ENCODE measurements around the gene XPO6. TPM values are rescaled to one million over a fixed set of nuclear protein-coding genes. Genes with fewer than 3 reads are reported as not detected.

Gene XPO6
- polyA plus RNA-seq, 1 of the 3 experiments (the other 2 are of a cell fraction) = 97.1 TPM

- Histone ChIP-seq H2AFZ (ENCODE audit: low read depth) (no peak overlapping the region), H4K20me1 (ENCODE audit: insufficient read depth) (no peaks in the 10 kb centered on the region), H3K79me2 (ENCODE audit: insufficient read depth) (peaks cover 39% of the 10 kb centered on the region), H3K4me2 (no peak overlapping the region), H3K27ac (ENCODE audit: low read depth in 2 of 2, low read length in 1 of 2) (no peak overlapping the region), H3K9me2 (no peaks in the 10 kb centered on the region), H3K36me3 (replicated peaks in 1 of 2; ENCODE audit: control insufficient read depth in 1 of 2, insufficient read depth in 2 of 2, low read length in 1 of 2) (peaks cover 40 to 53% of the 10 kb centered on the region in 2 experiments), H3K4me3 (ENCODE audit: low read depth in 2 of 2, low read length in 1 of 2) (no peak overlapping the region), H3F3A (replicated peaks; ENCODE audit: insufficient read depth) (no peaks in the 10 kb centered on the region), H3K27me3 (ENCODE audit: insufficient read depth) (no peaks in the 10 kb centered on the region), H3K4me1 (ENCODE audit: control insufficient read depth in 1 of 2, insufficient read depth in 2 of 2, low read depth in 1 of 2, low read length in 1 of 2) (peaks cover 0 to 2% of the 10 kb centered on the region in 2 experiments; a peak in 1 of 4 replicates), H3K9ac (no peak overlapping the region), H3K9me3 (no peaks in the 10 kb centered on the region)
- POLR2A ChIA-PET = no interaction called here
- 85% methylated on average over 9 of the region's 9 CpGs for WGBS (ENCODE audit: low lambda C conversion rate)
- TF ChIP-seq EZH2phosphoT487 (IDR thresholded peaks at IDR 0.05; ENCODE audit: borderline replicate concordance, low read depth) (no peak), IRF3 (IDR thresholded peaks at IDR 0.05; ENCODE audit: low read depth, low read length) (no peak), USF1 (IDR thresholded peaks at IDR 0.05; ENCODE audit: borderline replicate concordance, low read depth) (no peak), YY1 (IDR thresholded peaks at IDR 0.05; ENCODE audit: low read depth) (no peak), ELF1 (IDR thresholded peaks at IDR 0.05) (no peak), CTCF (IDR thresholded peaks at IDR 0.05) (no peak), TCF12 (IDR thresholded peaks at IDR 0.05) (no peak), FOXM1 (IDR thresholded peaks at IDR 0.05; ENCODE audit: low read depth) (no peak), RAD21 (IDR thresholded peaks at IDR 0.05; ENCODE audit: low read length) (no peak), MEF2A (IDR thresholded peaks at IDR 0.05; ENCODE audit: borderline replicate concordance, low read depth) (no peak), FOSL2 (IDR thresholded peaks at IDR 0.05; ENCODE audit: borderline replicate concordance, low read depth) (no peak), RCOR1 (IDR thresholded peaks at IDR 0.05; ENCODE audit: low read length) (no peak), GATA2 (CRISPR knock-in tag; IDR thresholded peaks at IDR 0.05) (no peak), TEAD4 (IDR thresholded peaks at IDR 0.05; ENCODE audit: borderline replicate concordance, insufficient read depth) (no peak), SMC3 (IDR thresholded peaks at IDR 0.05; ENCODE audit: low read depth, low read length) (no peak), MXI1 (IDR thresholded peaks at IDR 0.05; ENCODE audit: low read depth, low read length) (no peak)
- CTCF ChIA-PET = no interaction called here
- DNase-seq = no peak
Measured at GRCh38 chr16:28172336-28172735, 39.4 kb downstream of the XPO6 start.
